ENCODE measurements around the gene LCE3E.

The LCE3E gene

DNA sequence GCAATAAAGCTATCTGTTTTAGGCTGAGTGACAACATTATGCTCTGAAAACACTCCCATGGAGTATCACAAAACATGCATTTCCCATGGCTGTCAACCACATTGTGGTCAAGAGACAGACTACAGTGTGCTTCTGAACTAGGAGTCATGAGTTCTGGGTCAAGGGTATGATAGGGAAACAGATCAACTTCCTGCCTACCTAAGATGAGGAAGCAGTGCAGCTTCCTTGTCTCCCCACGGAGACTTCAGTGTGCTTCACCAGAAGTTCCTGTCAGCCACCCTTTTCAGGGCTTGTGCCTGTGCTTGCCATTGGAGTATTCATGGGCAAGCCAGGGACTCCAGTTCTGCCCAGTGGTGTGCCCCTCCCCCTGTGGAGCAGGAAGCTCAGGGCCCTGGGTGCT, 19.9 kb downstream of the LCE3E start:
- H3K27me3 ChIP-seq (ENCODE audit: insufficient read depth, low read length) = no peaks in the 10 kb centered on the region
- H3K9ac ChIP-seq (ENCODE audit: low read length) = no peak overlapping the region
- no peak overlapping the region for H2BK12ac ChIP-seq (ENCODE audit: low read length)
- H3K4me2 ChIP-seq (ENCODE audit: low read length) = no peak overlapping the region
- no peak overlapping the region for H4K91ac ChIP-seq (ENCODE audit: low read depth, low read length)
- no peak overlapping the region for H3K27ac ChIP-seq (ENCODE audit: low read depth, low read length)
- H4K8ac ChIP-seq (ENCODE audit: low read depth, low read length) = no peak overlapping the region
- H2AFZ ChIP-seq (ENCODE audit: insufficient read depth, low read length, poor library complexity) = no peak overlapping the region
- H3K79me1 ChIP-seq (ENCODE audit: low read length) = no peaks in the 10 kb centered on the region
- DNase-seq = no peak
- no peak overlapping the region for H2AK5ac ChIP-seq (ENCODE audit: low read length)
- no peak overlapping the region for H4K12ac ChIP-seq (ENCODE audit: low read depth, low read length)
- WGBS (ENCODE audit: extremely low coverage, insufficient coverage, insufficient read length) = no CpG with 5 or more reads among the region's 1 CpG
- H3K14ac ChIP-seq (ENCODE audit: low read length) = no peak overlapping the region
- H2BK5ac ChIP-seq (ENCODE audit: low read depth, low read length, poor library complexity) = no peak overlapping the region
- no peak overlapping the region for H2BK120ac ChIP-seq (ENCODE audit: insufficient read depth, low read length, poor library complexity)
- no peaks in the 10 kb centered on the region for H3K79me2 ChIP-seq (ENCODE audit: control insufficient read depth, insufficient read depth, low read length, poor library complexity)
- no peak overlapping the region for H3K18ac ChIP-seq (ENCODE audit: low read length)
- no peak overlapping the region for H3K4ac ChIP-seq (ENCODE audit: low read depth, low read length)
- no peak overlapping the region for H3K4me3 ChIP-seq (ENCODE audit: low read depth, low read length)
- H3K9me3 ChIP-seq (ENCODE audit: insufficient read depth, low read depth, low read length) = peaks cover 20% of the 10 kb centered on the region
- H3K23ac ChIP-seq (ENCODE audit: low read length) = no peak overlapping the region
- no peaks in the 10 kb centered on the region for H3K4me1 ChIP-seq (ENCODE audit: control insufficient read depth in 1 of 2, insufficient read depth in 2 of 2, low read length in 2 of 2)
- no peaks in the 10 kb centered on the region for H3K36me3 ChIP-seq (ENCODE audit: control insufficient read depth in 1 of 2, insufficient read depth in 2 of 2, low read length in 2 of 2)

GRCh38 chr1:152543820-152544219, 22.8 kb downstream of the LCE3E start:
- H2BK12ac ChIP-seq (ENCODE audit: low read length) = no peak overlapping the region
- no peak overlapping the region for H4K8ac ChIP-seq (ENCODE audit: low read depth, low read length)
- no peak overlapping the region for H3K18ac ChIP-seq (ENCODE audit: low read length)
- no peak overlapping the region for H2BK5ac ChIP-seq (ENCODE audit: low read depth, low read length, poor library complexity)
- no peak overlapping the region for H3K23ac ChIP-seq (ENCODE audit: low read length)
- no peak overlapping the region for H2BK120ac ChIP-seq (ENCODE audit: insufficient read depth, low read length, poor library complexity)
- no peak overlapping the region for H3K4ac ChIP-seq (ENCODE audit: low read depth, low read length)
- no peaks in the 10 kb centered on the region for H3K79me1 ChIP-seq (ENCODE audit: low read length)
- no peak overlapping the region for H3K4me2 ChIP-seq (ENCODE audit: low read length)
- H3K27ac ChIP-seq (ENCODE audit: low read depth, low read length) = no peak overlapping the region
- H3K9me3 ChIP-seq (ENCODE audit: insufficient read depth, low read depth, low read length) = peaks cover 22% of the 10 kb centered on the region
- no peaks in the 10 kb centered on the region for H3K4me1 ChIP-seq (ENCODE audit: control insufficient read depth in 1 of 2, insufficient read depth in 2 of 2, low read length in 2 of 2)
- DNase-seq = peak in 1 of 2 donors; percentile 7
- H2AK5ac ChIP-seq (ENCODE audit: low read length) = no peak overlapping the region
- no peak overlapping the region for H3K9ac ChIP-seq (ENCODE audit: low read length)
- no peak overlapping the region for H4K91ac ChIP-seq (ENCODE audit: low read depth, low read length)
- peak overlapping the region; percentile 4 for H3K4me3 ChIP-seq (ENCODE audit: low read depth, low read length)
- H4K12ac ChIP-seq (ENCODE audit: low read depth, low read length) = no peak overlapping the region
- no peaks in the 10 kb centered on the region for H3K27me3 ChIP-seq (ENCODE audit: insufficient read depth, low read length)
- no CpG with 5 or more reads among the region's 4 CpGs for WGBS (ENCODE audit: extremely low coverage, insufficient coverage, insufficient read length)
- no peaks in the 10 kb centered on the region for H3K36me3 ChIP-seq (ENCODE audit: control insufficient read depth in 1 of 2, insufficient read depth in 2 of 2, low read length in 2 of 2)
- H3K14ac ChIP-seq (ENCODE audit: low read length) = no peak overlapping the region
- H3K79me2 ChIP-seq (ENCODE audit: control insufficient read depth, insufficient read depth, low read length, poor library complexity) = no peaks in the 10 kb centered on the region
- no peak overlapping the region for H2AFZ ChIP-seq (ENCODE audit: insufficient read depth, low read length, poor library complexity)

DNA sequence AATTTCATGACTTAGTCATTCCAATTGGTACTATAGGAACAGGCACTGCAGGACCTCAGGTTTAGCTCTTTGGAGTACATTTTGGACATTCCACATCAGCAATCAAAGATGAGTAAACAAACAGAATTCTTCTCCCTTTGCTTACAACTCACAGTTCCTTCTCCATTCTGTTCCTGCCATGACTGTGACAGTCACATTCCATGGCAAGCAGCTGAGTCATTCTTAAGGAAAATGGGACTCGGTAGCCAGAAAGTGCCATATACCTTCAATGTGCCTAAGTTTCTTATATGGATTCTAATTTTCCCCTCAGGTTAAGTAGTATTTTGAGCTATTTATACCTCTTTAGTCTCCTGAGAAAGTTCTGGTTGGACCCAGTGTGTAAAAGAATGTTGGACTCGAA, 26.7 kb downstream of the LCE3E start:
- Histone ChIP-seq H3K4me1 (ENCODE audit: control insufficient read depth in 1 of 2, insufficient read depth in 2 of 2, low read length in 2 of 2) (no peaks in the 10 kb centered on the region), H3K4ac (ENCODE audit: low read depth, low read length) (no peak overlapping the region), H4K12ac (ENCODE audit: low read depth, low read length) (no peak overlapping the region), H3K27ac (ENCODE audit: low read depth, low read length) (no peak overlapping the region), H4K8ac (ENCODE audit: low read depth, low read length) (no peak overlapping the region), H3K18ac (ENCODE audit: low read length) (no peak overlapping the region), H3K4me3 (ENCODE audit: low read depth, low read length) (no peak overlapping the region), H2AK5ac (ENCODE audit: low read length) (no peak overlapping the region), H3K14ac (ENCODE audit: low read length) (no peak overlapping the region), H3K79me1 (ENCODE audit: low read length) (no peaks in the 10 kb centered on the region), H2AFZ (ENCODE audit: insufficient read depth, low read length, poor library complexity) (no peak overlapping the region), H2BK12ac (ENCODE audit: low read length) (no peak overlapping the region), H2BK120ac (ENCODE audit: insufficient read depth, low read length, poor library complexity) (no peak overlapping the region), H3K4me2 (ENCODE audit: low read length) (no peak overlapping the region), H3K23ac (ENCODE audit: low read length) (no peak overlapping the region), H3K9ac (ENCODE audit: low read length) (no peak overlapping the region), H3K9me3 (ENCODE audit: insufficient read depth, low read depth, low read length) (peaks cover 27% of the 10 kb centered on the region), H3K36me3 (ENCODE audit: control insufficient read depth in 1 of 2, insufficient read depth in 2 of 2, low read length in 2 of 2) (no peaks in the 10 kb centered on the region), H3K27me3 (ENCODE audit: insufficient read depth, low read length) (no peaks in the 10 kb centered on the region), H2BK5ac (ENCODE audit: low read depth, low read length, poor library complexity) (no peak overlapping the region), H4K91ac (ENCODE audit: low read depth, low read length) (no peak overlapping the region), H3K79me2 (ENCODE audit: control insufficient read depth, insufficient read depth, low read length, poor library complexity) (no peaks in the 10 kb centered on the region)
- peak; percentile 36 to 68 for DNase-seq
- no CpG with 5 or more reads among the region's 2 CpGs for WGBS (ENCODE audit: extremely low coverage, insufficient coverage, insufficient read length)

GRCh38 chr1:152537496-152537895, 29.1 kb downstream of the LCE3E start:
- WGBS (ENCODE audit: extremely low coverage, insufficient coverage, insufficient read length) = no CpG with 5 or more reads among the region's 4 CpGs
- Histone ChIP-seq H2BK12ac (ENCODE audit: low read length) (no peak overlapping the region), H3K14ac (ENCODE audit: low read length) (no peak overlapping the region), H3K27ac (ENCODE audit: low read depth, low read length) (no peak overlapping the region), H3K4ac (ENCODE audit: low read depth, low read length) (no peak overlapping the region), H3K79me2 (ENCODE audit: control insufficient read depth, insufficient read depth, low read length, poor library complexity) (no peaks in the 10 kb centered on the region), H4K12ac (ENCODE audit: low read depth, low read length) (no peak overlapping the region), H3K9me3 (ENCODE audit: insufficient read depth, low read depth, low read length) (peaks cover 19% of the 10 kb centered on the region), H3K18ac (ENCODE audit: low read length) (no peak overlapping the region), H3K23ac (ENCODE audit: low read length) (no peak overlapping the region), H2AK5ac (ENCODE audit: low read length) (no peak overlapping the region), H3K79me1 (ENCODE audit: low read length) (no peaks in the 10 kb centered on the region), H3K9ac (ENCODE audit: low read length) (no peak overlapping the region), H3K4me2 (ENCODE audit: low read length) (no peak overlapping the region), H2BK120ac (ENCODE audit: insufficient read depth, low read length, poor library complexity) (no peak overlapping the region), H3K4me3 (ENCODE audit: low read depth, low read length) (no peak overlapping the region), H2AFZ (ENCODE audit: insufficient read depth, low read length, poor library complexity) (no peak overlapping the region), H3K36me3 (ENCODE audit: control insufficient read depth in 1 of 2, insufficient read depth in 2 of 2, low read length in 2 of 2) (no peaks in the 10 kb centered on the region), H2BK5ac (ENCODE audit: low read depth, low read length, poor library complexity) (no peak overlapping the region), H3K27me3 (ENCODE audit: insufficient read depth, low read length) (no peaks in the 10 kb centered on the region), H3K4me1 (ENCODE audit: control insufficient read depth in 1 of 2, insufficient read depth in 2 of 2, low read length in 2 of 2) (no peaks in the 10 kb centered on the region), H4K91ac (ENCODE audit: low read depth, low read length) (no peak overlapping the region), H4K8ac (ENCODE audit: low read depth, low read length) (no peak overlapping the region)
- DNase-seq = no peak

Measured in trophoblast cell (in vitro differentiated cells and primary cell).